Stimulated activated CD8-positive, alpha-beta memory T cell treated with anti-CD3 and anti-CD28 coated beads, Interleukin-7, amount 100 ng/mL, for 24 hours (primary cell): Measurements from ENCODE around the gene TNS4.

Experiments
- DNase-seq: peaks from one replicate; pipeline ENCODE4 v3.0.0-alpha.2; 2020; ENCODE audit warnings: low read depth

TNS4 gene

GRCh38 chr17:40433551-40434415 lies 67.6 kb downstream of the TNS4 start:
- no peak for DNase-seq

GRCh38 chr17:40432864-40433528 lies 68.4 kb downstream of the TNS4 start:
- no peak for DNase-seq

- DNase-seq, result no peak
Observed at GRCh38 chr17:40431231-40431602, 70.2 kb downstream of the TNS4 start.

GRCh38 chr17:40430272-40431230 lies 70.9 kb downstream of the TNS4 start:
- no peak for DNase-seq

GRCh38 chr17:40427002-40427491 lies 74.4 kb downstream of the TNS4 start:
- DNase-seq, result no peak
